HG03469 (cell line): ENCODE measurements around the gene FGFRL1.
"Not testable (repeated sequence)": the region's sequence is repeated elsewhere in the genome, so short reads cannot be mapped to it uniquely, and the experiment has no call there.

Source experiments
- ATAC-seq: cut with Tn5 transposase; IDR thresholded peaks from one replicate; pipeline ENCODE4 v1.9.1; 2021; ENCODE audit warnings: mild to moderate bottlenecking, moderate library complexity, moderate number of reproducible peaks; ENCODE audit not compliant: unreplicated experiment

FGFRL1 gene

DNA sequence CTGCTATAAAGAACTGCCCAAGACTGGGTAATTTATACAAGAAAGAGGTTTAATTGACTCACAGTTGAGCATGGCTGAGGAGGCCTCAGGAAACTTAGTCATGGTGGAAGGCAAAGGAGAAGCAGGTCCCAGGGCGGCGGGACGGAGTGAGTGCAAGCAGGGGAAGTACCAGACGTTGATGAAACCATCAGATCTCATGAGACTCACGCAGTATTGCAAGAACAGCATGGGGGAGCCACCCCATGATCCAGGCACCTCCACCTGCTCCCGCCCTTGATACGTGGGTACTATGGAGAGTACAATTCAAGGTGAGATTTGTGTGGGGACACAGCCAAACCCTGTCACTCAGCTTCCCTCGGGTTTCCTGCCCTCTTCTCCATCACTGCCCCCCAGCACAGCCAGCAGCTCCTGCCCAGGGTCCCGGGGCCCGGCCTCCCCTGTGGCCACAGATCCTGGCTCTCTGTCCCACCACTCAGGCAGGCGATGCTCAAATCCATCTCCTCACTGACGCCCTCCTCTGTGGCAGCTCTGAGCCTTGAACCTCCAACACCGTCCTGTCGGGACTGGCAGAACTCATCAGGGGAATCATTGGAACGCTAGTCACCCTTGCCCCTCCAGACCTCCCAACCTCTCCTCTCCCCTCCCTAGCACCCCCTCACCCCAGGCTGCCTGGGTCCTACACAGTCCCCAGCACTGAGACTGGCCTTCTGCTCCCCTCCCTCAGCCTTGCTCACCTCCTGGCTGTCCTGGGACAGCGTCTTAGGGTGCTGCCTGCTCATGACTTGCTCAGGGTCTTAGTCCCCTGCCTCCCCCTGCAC lies 37.6 kb downstream of the FGFRL1 start:
- ATAC-seq, result no peak

DNA sequence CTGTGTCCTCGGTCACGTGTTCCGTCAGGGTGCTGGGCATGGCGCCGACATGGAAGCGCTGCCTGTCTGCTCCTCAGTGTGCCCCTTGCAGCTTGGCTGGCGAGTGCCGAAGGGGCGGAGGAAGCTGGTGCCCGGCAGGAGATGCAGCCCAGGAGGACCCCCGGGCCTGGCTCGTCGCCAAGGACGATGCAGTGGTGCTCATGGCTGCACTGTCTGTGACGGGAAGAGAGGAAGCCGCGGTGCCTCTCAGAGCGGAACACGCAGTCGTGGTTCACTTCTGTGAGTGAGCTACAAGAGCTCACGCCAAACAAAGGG lies 38.1 kb downstream of the FGFRL1 start:
- no peak for ATAC-seq

DNA sequence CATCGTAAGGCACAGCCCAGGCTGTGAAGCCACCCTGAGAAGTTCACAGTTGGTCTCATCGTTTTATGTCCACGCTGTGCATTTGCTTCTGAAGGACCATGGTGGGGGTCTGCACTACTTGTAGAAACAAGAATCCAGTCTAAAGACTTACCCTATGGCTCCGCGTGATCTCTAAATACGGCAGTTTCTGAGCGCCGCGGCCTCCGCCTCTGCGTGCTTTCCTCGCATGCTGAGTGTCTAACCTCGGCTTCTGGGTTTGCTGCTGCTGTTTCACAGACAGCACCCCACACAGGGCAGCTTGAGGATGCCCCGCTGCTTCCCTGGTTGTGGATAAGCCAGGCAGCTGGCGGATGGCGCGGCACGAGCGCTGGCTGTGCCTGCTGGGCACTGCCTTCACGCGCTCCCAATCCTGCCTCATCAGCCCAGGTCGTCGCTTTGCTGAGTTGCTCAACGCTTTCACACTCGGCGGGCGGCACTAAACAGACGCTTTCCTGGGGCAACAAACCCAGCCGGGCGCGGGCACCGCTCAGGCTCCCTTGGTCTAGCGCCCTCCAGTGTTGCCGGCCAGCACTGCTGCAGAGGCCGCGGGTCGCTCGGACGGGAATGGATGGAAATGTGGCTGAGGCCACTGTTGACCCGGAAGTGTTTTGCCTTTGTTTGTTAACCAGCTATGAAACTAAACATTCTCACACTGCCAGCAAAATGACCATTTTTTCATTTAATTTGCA lies 39.2 kb downstream of the FGFRL1 start:
- no peak for ATAC-seq

DNA sequence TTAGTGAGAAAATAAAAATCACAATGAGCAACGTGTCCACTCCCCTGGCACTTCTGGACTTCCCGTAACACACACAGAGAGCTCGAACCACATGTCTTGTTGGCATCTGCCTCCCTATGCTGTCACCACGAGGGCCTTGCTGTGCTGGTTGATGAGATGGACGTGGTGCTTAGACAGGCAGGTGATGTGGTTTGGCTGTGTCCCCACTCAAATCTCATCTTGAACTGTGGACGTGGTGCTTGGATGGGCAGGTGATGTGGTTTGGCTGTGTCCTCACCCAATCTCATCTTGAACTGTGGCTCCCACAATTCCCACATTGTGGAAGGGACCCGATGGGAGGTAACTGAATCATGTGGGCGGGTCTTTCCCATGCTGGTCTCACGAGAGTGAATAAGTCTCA lies 40.0 kb downstream of the FGFRL1 start:
- ATAC-seq, result no peak

DNA sequence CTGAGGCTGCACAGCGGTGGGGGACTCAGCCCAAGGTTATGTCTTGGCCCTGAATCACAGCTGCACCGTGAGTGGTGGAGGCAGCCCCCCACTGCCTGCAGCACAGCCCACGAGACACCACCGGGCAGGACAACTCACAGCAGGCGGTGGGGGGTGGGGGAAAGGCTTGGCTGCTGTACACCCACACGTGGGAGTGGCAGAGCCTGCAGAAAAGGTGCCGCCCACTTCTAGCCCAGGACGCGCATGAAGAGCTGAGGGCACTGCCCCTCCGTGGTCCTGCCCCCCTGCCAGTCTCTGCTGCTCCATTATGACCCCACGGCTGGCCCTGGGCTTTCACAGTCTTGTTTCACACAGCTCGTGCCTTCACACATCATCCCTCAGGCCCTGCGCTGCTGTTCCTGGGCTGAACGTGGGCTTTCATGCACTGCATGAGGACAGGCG lies 40.8 kb downstream of the FGFRL1 start:
- ATAC-seq, result no peak

DNA sequence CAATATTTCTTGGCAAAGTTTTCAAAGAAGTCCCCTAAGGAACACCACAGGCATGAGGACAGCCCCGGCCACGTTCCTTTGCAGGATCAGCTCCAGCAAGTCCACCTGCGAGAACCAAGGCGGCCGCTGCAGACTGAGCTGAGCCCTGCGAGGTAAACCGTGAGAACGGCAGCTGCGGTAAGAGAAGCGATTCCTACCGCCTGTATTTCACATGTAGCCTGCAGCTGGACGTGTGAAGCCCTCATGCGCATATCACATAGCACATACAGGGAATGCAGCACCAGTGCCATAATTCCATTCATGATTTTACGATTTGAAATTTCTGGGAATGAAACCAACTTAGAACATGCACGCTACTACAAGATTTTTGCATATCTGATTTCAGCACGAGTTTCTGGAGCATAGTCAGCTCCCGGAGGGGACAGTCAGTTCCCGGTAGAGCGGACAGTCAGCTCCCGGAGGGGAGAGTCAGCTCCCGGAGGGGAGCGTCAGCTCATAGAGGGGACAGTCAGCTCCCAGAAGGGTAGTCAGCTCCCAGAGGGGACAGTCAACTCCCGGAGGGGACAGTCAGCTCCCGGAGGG lies 41.7 kb downstream of the FGFRL1 start:
- no peak for ATAC-seq

DNA sequence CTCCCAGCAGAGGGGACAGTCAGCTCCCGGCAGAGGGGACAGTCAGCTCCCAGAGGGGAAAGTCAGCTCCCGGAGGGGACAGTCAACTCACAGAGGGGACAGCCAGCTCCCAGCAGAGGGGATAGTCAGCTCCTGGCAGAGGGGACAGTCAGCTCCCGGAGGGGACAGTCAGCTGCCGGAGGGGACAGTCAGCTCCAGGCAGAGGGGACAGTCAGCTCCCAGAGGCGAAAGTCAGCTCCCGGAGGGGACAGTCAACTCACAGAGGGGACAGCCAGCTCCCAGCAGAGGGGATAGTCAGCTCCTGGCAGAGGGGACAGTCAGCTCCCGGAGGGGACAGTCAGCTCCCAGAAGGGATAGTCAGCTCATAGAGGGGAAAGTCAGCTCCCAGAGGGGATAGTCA lies 42.5 kb downstream of the FGFRL1 start:
- not testable (repeated sequence) for ATAC-seq

DNA sequence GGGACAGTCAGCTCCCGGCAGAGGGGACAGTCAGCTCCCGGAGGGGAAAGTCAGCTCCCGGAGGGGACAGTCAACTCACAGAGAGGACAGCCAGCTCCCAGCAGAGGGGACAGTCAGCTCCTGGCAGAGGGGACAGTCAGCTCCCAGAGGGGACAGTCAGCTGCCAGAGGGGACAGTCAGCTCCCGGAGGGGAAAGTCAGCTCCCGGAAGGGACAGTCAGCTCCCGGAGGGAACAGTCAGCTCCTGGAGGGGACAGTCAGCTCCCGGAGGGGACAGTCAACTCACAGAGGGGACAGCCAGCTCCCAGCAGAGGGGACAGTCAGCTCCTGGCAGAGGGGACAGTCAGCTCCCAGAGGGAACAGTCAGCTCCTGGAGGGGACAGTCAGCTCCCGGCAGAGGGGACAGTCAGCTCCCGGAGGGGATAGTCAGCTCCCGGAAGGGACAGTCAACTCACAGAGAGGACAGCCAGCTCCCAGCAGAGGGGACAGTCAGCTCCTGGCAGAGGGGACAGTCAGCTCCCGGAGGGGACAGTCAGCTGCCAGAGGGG lies 43.3 kb downstream of the FGFRL1 start:
- not testable (repeated sequence) for ATAC-seq

DNA sequence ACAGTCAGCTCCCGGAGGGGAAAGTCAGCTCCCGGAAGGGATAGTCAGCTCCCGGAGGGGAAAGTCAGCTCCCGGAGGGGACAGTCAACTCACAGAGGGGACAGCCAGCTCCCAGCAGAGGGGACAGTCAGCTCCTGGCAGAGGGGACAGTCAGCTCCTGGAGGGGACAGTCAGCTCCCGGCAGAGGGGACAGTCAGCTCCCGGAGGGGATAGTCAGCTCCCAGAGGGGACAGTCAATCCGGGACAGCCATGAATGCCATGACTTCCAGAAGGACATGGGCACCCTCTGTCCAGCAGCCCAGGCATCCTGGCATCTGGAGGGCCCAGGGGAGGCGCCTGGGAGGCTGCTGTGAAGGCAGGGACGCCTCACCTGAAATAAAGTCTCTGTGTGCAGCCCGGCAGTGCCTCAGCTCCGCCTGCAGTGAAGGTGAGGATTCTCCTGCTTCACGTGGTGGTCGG lies 43.8 kb downstream of the FGFRL1 start:
- ATAC-seq, result not testable (repeated sequence)

DNA sequence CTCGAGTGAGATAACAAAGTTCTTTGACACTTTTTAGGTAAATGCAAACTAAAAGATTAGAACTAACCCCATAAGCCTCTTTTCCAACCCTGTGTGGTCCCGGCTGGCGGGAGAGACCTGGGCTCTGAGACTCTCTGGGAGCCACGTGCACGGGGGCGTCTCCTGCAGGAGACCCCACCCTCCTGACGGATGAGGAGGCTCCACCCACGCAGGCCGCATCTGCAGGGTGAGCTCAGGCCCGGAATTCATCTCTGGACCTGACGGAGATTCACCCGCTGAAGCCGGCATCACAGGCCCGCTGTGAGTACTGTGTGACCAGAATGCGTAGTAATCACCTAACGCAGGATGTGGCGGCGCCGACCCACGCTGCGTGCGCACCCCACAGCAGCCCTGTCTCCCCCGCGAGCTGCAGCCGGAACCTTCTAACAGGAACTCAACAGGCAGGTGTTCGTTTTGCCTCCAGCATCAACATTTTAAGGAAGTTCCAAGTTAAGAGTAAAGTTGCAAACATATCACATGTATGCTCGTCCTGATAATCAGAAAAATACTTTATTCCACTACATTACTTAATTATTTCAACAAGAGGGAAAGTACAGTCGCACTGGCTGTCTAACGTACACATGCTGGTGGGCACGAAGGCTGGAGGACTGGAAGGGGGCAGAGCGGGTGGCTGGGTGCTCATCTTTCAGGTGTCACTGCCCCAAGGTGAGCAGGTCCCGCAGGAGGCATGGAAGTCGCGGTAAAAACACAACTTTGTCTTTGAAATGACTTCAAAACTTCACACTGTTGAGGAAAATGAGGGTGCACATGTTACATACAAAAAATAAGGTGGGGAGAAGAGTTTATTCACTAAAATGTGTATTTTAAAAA lies 44.5 kb downstream of the FGFRL1 start:
- no peak for ATAC-seq

DNA sequence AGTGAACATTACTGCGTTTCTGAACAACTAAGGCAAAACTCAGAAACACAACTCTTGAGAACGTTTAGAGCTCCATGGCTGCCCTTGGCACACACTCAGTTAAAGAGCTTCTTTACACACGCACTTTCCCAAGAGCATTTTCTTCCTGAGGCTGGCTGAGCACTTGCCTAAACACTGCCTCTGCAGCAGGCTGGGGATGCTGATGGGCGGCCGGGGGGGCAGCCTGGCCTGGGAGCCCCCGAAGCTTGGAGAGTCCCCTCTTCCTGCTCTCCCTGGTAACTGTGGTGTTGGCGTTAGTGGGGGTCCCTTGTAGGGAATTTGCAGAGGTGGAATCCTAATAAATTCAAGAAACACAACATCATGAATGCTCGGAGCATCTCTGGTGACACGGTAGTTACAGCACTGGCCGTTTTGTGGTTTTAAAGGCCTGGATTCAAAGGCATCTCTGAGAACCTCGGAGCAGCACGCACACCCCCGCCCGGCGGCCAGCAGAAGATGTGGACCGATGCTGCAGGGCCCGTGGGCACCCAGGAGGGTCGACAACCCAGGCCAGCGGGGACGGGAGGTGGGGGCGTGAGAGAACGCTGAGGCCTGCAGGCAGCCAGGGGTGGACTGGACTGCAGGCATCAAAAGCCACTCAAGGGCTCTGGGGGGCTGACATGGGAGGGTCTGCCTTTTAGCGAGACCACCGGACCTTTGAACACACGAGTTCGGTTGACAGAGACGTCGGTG lies 45.4 kb downstream of the FGFRL1 start:
- ATAC-seq, result no peak

DNA sequence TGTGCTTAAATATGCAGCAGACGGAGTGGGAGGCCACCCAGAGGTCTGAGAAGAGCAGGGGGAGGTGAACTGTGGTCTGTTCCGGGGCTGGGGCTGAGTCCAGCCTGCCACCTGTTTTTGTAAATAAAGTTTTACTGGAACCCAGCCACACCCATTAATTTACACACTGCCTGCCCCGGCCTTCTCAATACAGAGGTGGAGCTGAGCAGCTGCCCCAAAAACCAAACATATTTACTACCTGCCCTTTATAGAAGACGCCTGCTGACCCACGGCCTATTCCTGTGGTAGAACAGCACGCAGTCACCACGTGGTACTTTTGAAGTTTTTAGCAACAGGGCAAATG lies 45.9 kb downstream of the FGFRL1 start:
- ATAC-seq, result no peak

DNA sequence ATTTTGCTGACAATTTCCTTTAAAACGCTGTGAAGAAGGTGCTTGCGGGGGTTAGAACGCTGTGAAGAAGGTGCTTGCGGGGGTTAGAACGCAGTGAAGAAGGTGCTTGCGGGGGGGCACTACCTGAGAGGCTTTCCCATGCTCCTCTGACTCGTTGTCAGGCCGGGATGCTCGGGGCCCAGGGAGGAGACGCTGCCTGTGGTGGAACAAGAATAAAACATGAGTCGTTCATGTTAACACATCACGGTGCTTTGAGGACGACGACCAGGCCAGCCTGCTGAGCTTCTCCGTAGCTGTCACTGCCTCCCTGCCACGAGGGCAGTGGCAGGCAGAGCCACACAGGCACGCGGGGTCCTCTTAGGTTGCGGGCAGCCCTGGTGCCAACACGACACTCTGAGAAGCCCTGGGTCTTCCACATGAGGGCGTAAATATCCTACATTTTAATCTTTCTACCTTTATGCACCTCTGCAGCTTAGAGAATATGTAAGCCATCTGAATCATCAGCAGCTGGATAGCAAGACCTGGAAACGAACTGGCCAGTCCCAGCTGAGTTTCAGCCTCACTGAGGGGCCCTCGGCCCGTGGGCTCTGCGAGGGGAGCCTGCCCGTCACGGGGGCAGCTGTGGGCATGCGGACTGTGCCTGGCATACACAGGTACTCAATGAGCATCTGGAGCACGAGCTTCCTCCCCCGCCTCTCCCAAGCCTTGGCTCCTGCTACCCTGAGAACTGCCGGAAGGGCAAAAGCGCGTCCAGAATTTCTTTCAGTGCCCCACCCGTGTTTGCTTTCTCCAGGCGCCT lies 47.0 kb downstream of the FGFRL1 start:
- no peak for ATAC-seq

DNA sequence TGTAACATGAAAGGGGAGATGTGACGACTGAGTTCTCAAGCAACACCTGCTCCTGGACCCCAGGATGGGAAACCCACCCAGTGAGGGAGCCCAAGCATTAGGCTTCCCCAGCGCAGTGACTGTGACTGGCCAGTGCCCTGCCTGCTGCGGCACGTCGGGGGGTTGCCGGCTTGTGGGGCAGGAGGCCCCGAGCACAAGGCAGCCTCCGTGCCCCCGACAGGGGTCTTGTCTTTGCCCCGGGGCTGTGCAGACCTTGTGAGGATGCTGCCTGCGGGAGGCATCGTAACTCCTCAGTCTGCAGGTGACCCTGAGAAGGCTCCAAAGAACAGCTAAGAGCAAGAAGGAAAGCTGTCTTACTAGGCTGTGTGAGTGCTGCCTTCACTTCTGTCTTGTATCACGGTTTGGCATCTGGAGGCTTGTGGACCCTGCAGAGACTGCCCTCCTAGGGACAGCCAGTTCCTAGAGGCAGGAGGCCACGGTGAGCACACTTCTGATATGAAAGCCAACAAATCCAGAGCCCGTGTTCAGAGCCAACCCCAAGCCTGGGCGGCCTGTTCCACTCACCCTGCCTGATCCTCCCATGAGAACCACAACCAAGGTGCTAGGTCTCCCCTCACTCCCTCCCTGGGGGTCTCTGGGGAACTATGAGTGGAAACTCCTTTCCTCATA lies 47.7 kb downstream of the FGFRL1 start:
- no peak for ATAC-seq

DNA sequence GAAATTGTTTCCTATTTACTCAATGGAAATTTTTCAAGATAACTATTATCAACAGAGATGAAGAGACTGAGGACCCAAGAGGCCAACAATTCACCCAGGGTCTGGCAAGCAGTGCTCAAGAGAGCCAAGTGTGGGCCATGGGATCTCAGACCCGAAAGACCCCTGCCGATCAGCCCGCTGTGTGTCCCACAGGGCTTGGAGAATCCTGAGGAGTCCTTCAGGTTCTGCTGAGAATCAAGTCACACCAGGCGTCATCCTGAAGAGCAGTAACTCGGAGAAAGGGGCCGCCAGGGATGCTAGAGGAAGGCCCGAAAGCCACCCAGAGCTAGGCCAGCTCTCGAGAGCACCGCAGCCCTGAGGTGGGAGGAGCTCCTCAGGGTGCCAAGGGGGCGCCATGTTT lies 48.7 kb downstream of the FGFRL1 start:
- no peak for ATAC-seq

DNA sequence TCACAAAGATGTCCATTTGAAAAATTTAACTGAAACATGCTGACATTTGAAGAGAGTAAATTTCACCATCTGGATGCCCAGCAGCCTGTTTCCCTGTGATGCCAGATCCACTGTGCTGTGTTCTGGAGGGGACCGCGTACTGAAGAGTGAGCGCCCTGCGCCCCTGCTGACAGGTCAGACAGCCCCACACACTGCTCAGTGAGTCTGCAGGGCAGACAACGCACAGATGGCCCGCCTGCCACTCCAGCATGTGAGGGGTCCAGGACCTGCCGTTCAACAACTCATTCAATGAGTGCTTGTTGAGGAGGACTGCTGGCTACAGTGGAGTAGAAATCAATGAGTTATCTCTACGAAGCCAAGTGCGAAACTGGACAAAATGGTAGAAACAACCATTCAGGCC lies 49.2 kb downstream of the FGFRL1 start:
- ATAC-seq, result no peak

DNA sequence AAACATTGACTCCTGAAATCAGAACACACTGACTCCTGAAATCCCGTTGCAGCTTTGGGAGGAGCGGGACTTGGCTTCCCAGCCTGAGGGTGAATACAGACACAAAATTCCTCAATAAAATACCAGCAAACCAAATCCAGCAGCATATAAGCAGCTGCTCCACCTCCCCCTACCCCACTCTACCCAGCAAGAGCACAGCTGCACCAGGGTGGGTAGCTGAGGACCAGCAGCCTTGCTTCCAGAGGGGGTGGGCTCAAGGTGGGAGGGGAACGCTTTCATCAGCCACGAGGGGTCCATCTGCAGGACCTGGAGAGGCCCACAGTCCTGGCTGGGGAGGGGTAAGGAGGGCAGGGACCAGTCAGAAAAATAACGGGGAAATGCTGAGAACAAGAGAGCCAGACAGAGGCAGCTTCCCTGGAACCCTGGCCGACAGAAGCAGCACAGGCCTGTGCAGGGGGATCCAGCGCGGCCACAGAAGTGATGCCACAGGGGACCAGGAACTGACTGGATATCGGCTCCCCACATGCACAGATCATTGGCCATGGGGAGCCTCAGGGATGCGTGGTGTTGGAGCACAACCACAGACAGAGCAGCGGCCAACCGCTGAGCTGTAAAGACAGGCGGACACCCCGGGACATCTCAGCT lies 49.8 kb downstream of the FGFRL1 start:
- ATAC-seq, result no peak

DNA sequence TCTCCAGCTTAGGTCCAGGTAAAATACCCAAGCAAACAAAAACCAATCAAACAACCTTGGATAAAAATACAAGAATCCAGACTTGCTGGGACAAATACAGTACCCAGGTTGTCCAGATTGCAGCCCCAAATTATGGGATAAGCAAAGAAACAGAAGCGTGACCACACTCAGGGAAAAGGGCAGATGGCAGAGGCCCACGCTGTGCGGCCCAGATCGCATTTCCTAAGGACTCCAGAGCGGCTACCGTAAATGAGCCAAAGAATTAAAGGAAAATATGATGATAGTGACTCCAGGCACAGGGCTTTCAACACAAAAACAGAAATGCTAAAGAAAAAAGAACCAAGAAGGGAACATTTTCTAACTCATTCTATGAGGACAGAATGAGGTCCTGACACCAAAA lies 50.3 kb downstream of the FGFRL1 start:
- no peak for ATAC-seq
